GM19324 (cell line): Measurements from ENCODE around the gene TBC1D2B.
A peak's percentile ranks its signal among the peaks of the same experiment; 100 is the strongest.
"Not testable (repeated sequence)": the region's sequence is repeated elsewhere in the genome, so short reads cannot be mapped to it uniquely, and the experiment has no call there.

ENCODE experiments used
- ATAC-seq: cut with Tn5 transposase; IDR thresholded peaks from one replicate; pipeline ENCODE4 v1.9.1; 2021; ENCODE audit warnings: mild to moderate bottlenecking, moderate library complexity; ENCODE audit not compliant: unreplicated experiment, low FRiP score

Gene TBC1D2B

DNA sequence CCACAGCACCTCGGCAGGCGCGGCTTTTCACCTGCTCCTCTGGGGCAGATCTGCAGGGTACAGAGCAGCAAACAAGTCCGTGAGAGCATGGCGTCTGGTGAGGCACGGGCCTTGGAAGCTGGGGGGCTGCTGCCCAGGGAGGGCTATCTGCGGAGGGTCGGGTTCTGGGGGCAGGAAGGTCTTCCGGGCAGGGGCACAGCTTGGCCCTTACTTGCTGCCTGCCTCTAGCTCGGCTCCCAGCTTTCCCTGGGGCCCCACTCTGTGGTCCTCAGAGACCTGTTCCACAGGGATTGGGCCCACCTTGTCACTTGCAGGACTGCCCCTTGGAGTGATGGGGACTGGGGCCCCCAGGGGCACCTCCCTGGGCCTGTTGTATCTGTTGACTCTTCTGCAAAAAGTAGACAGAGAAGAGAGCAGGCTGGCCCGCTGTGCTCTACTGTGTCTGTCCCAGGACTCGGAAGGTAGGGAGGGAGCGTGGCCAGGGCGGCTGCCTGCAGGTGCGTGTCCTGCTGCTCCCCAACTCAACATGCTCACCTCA is 84.1 kb downstream of the TBC1D2B start:
- peak; percentile 23 for ATAC-seq

DNA sequence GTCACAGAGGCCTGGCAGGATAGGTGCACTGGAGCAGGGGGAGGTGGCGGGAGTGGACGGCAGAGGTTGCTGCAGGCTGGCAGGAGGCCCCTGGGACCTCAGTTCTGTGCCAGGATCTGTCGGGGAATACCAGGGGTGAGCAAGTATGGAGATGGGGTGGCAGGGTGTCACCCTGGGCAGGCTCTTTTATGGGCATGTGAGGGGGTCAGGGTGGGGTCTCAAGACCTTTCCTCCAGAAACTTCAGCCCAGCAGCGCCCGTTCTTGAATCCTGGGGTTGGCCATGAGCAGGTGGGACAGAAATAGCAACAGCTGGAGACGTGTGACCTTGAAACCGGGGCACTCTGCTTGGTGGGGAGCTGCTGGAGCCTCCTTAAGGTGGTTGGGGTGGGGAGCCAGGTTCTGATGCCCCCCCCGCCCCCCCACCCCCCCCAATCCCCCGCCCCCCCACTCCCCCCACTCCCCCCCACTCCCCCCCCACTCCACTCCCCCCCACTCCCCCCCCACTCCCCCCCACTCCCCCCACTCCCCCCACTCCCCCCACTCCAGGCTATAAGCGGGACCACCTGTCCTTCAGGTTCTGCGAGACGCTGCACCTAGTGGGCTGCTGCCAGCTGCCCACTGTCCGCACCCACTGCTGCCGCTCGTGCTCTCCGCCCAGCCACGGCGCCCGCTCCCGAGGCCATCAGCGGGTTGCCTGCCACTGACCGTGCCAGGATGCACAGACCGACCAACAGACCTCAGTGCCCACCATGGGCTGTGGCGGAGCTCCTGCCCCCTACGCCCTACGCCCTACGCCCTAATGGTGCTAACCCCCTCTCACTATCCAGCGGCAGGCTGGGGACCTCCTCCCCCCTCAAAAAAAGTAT is 84.9 kb downstream of the TBC1D2B start:
- ATAC-seq: no peak

DNA sequence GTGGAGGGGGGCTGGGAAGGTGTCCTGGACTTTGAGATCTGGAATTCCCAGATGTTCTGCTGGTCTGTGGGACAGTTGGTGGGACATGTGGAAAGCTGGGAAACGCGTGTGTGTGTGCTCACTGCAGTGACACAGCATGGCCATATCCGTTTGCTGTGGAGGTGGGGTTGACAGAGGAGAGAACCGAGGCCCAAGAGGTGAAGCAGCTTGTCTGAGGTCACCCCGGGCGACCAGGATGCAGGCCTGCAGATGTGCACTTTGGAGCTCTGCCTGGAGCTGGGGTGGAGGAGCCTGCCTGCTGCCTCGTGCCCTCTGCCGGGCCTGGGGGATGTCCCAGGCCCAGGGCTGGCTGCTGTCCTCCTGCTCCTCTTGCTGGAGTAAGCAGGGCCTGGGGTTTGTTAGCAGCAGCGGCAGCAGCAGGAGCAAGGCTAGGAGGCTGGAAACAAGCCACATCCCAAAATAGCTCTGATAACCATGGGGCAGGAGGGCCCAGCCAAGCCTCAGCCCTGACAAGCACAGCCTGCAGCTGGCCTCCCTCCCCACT is 85.8 kb downstream of the TBC1D2B start:
- ATAC-seq: not testable (repeated sequence)

DNA sequence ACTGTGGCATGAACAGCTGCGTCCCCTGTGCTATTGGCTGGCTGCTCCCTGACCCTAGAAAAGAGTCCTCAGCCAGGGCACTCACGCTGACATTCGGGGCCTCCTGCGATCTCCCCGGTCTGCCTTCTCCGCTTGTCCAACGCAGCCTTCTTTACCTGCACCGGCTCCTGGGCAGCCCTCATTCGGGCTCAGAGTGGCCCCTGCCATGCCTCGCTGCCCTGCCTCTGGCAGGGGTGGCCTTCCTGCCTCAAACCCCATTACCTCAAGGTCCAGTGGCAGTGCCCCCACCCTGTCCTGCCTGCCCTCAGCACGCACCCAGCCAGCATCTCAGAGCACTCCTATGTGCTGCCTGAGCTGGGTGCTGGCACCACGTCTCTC is 86.5 kb downstream of the TBC1D2B start:
- ATAC-seq: no peak

DNA sequence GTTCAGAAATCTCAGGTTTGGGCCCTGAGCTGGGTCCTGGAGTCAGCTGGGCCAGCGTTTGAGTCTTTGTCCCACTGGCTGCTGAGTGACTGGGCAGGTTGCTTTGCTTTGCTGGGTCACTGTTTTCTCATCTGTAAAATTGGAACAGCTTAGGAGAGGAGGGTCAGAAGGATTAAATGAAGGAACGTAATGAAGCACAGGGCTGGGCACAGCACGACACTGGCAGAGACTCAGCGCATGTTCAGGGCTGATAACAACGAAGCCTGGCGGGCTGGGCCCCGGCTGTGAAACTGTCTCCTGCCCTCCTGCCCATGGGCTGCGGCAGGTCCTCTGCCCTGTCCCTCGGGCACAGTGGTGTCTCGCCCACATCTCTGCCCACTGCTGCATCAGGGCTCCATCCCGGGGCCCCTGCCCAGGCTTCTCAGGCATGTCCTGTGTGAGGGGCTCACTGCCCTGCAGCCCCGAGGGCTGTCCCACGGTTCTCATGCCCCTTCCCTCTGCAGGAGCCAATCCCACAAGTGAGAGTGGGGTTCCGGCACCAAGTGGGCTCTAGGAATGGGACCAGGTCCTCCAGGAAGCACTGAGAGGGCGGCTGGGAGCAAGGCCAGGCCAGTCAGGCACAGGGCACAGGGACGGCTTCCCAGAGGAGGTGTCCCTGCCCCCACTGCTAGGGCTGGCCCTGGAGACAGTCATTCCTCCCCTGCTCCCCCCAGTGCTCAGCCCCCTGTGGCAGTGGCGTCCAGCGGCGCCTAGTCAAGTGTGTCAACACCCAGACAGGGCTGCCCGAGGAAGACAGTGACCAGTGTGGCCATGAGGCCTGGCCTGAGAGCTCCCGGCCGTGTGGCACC is 88.0 kb downstream of the TBC1D2B start:
- no peak for ATAC-seq

DNA sequence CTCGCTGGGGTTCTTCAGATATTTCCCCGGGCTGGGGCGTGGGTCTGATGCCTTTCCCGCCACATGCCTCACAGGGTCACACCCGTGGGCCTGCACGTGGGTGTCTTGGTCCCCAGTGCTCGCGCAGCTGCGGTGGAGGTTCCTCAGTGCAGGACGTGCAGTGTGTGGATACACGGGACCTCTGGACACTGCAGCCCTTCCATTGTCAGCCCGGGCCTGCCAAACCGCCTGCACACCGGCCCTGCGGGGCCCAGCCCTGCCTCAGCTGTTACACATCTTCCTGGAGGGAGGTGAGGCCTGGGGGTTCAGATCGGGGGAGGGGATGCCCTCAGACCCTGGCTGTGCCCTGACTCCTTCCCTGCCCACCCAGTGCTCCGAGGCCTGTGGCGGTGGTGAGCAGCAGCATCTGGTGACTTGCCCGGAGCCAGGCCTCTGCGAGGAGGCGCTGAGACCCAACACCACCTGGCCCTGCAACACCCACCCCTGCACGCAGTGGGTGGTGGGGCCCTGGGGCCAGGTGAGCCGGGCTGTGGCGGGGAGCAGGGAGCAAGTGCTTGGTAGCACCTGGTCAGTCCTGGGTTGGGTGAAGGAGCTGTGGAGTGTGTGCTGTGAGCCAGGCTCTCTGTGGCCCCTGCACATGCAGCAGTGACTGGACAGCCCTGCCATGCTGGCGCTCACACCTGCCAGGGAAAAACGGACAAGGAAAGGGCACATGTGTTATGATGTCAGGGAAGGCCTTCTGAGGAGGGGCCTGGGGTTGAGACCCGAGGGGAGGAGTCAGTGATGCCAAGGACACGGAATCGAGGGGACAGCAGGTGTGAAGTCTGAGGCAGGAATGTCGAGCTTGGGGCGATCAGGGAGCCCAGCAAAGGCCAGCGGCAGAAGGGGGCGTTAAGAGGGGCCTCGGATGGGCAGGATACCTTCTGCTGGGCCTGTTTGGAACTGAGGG is 88.9 kb downstream of the TBC1D2B start:
- ATAC-seq: no peak

DNA sequence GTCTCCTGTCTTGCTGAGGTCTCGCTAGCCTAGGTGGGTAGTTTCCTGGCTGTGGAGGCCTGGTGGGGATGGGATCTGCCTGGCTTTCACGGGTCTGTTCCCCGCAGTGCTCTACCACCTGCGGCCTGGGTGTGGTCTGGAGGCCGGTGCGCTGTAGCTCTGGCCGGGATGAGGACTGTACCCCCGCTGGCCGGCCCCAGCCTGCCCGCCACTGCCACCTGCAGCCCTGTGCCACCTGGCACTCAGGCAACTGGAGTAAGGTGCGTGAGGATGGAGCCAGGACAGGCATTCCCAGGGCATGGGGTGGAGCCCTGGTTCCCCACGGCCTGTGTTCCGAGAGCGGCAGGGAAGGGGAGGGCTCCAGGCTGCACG is 89.8 kb downstream of the TBC1D2B start:
- not testable (repeated sequence) for ATAC-seq

DNA sequence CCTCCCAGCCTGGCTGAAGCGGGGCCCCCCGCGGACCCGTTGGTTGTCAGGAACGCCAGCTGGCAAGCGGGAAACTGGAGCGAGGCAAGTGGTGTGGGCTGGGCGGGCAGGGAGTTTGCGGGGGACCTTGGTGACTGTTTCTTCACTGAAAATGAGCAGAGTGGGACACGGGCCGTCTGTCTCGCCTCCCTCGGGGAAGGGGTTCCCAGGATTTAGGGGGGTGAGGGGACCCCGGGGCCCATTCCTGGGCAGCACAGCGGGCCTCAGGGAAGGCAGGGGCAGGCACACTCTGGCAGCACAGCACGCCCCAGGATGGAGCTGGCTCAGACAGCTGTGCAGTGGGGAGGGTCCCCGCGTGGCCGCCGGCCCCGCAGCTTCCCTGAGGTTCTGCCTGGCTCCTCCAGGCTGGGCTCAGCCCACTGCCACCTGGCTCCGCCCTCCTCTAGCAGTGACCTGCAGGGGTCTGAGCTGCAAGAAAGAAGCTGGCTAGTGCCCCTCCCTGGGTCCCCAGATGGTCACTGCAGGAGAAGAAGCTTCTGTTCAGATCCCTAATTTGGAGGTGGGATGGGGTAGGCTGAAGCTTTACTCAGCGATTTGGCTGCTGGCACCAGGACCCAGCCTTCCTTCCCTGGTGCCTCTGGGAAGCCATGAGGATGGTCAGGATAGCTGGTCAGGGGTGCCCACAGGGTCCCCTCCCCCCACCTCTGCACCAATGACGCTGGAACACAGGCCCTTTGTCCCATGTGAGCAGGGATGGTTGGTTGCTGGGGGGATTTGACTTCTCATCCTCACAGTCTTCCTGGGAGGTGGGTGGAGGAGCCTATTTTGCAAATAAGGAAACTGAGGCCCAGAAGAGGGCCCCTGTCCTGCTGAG is 90.4 kb downstream of the TBC1D2B start:
- ATAC-seq: no peak

DNA sequence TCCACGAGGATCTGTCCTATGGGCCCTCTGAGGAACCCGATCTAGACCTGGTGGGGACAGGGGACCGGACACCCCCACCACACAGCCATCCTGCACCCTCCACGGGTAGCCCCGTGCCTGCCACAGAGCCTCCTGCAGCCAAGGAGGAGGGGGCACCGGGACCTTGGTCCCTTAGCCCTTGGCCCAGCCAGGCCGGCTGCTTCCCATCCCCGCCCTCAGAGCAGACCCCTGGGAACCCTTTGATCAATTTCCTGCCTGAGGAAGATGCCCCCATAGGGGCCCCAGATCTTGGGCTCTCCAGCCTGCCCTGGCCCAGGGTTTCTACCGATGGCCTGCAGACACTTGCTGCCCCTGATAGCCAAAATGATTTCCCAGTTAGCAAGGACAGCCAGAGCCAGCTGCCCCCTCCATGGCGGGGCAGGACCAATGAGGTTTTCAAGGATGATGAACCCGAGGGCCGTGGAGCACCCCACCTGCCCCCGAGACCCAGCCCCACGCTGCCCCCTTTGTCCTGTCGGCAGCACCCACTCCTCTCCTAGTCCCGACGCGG is 91.5 kb downstream of the TBC1D2B start:
- ATAC-seq: no peak

DNA sequence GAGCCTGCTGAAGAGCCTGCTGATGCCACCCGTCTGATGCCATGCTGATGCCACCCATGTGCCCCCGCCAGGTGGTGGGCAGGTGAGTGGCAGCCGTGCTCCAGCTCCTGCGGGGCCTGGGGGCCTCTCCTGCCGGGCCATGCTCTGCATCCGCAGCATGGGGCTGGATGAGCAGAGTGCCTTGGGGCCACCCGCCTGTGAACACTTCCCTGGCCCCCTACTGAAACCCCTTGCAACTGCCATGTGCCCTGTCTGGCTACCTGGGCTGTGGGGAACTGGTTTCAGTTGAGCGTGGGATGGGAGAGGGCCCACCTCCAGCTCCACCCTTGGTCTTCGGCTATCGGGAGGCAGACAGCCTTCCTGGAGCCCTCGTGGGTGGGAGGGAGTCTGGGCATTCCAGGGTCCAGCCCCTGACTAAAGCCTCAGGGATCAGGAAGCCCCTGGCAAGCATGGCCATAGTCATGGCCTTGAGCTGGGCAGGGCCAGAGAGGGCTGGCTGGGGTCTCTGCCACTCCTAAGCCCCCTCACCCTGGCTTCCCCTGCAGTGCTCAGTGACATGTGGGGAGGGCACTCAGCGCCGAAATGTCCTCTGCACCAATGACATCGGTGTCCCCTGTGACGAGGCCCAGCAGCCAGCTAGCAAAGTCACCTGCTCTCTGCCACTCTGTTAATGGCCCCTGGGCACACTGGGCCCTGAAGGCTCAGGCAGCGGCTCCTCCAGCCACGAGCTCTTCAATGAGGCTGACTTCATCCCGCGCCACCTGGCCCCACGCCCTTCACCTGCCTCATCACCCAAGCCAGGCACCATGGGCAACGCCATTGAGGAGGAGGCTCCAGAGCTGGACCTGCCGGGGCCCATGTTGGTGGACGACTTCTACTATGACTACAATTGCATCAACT is 92.2 kb downstream of the TBC1D2B start:
- ATAC-seq: no peak

DNA sequence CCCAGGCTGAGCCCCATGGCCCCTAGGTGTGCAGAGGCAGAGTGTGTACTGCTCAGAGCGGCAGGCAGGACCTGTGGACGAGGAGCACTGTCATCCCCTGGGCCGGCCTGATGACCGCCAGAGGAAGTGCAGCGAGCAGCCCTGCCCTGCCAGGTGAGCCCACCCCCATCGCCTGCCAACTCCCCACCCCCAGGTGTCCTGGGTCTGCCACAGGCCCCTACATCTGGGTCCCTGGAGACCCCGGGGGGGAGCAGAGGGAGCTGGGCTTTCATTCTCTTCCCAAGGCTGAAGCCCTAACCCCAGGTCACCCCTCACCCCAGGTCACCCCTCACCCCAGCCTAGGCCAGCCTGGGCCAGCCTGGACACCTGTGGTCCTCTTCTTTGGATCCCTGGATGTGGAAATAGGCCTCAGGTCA is 93.1 kb downstream of the TBC1D2B start:
- ATAC-seq: no peak

DNA sequence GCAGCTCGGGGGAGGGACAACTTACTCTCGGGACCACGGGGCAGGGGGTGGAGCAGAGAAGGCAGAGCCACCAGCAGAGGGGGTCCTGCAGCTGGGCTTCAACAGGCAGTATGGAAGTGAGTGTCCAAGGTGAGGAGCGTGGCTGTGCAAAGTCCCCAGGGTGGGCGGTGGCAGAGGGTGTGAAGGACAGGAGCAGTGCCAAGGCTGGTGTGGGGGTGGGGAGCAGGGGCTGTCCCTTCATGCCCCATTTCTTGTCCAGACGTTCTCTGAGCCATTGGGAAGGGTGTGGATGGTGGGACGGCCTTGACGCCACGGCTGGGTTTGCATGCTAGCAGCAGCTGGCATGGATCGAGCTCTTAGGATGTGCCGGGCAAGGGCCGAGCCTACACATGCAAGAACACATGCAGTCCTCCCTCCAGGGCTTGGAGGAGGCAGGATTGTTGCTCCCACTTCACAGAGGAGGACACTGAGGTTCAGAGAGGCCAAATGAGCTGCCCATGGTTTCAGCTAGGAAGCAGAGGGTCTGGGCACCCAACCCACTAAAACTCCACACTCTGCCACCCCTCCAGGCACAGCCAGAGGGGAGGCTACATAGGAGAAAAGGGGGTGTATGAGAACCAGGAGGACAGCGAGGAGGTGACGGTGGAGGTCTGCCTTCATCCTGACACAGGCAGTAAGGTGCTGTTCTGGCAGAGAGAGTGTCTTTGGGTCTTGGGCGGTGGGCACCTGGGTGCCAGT is 93.6 kb downstream of the TBC1D2B start:
- no peak for ATAC-seq

DNA sequence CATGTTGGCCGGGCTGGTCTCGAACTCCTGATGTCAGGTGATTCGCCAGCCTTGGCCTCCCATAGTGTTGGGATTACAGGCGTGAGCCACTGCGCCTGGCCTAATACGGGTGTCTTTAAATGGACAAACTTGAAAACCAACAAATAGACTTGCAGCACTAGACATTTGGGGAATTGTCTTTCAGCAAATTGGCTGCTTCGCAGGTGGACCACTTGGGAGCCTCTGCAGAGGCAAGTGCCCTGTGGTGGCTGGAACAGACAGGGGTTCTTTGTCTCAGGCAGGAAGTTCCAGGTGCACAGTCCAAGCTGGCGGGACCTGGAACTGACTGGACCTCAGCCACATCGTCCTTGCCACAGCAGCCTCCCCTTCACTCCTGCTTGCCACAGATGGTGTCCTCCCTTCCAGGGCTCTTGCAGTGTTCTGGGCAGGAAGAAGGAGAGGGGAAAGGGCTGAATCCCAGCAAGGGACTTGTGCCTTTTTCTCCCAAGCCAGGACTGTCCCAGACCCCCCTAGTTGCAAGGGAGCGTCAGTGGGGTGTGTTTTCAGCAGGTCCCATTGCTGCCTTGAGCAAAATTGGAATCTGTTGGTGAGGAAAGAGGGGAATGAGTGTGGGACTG is 94.3 kb downstream of the TBC1D2B start:
- no peak for ATAC-seq

DNA sequence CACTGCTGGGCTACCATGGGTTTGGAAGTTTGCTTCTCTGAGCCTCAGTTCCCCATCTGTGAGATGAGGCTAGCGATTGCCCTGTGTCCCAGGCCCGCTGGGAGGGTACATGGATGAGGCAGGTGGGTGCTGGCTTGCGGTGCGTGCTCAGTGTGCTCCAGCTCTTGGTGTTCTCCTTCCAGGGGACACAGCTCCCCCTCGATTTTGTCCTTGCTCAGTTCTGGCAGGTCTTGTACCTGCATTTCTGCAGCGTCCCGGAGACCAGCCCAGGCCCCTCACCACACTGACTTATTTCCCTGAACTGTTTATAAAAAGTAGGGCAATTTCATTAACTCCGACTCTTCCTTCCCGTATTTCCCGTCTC is 95.4 kb downstream of the TBC1D2B start:
- ATAC-seq: no peak

DNA sequence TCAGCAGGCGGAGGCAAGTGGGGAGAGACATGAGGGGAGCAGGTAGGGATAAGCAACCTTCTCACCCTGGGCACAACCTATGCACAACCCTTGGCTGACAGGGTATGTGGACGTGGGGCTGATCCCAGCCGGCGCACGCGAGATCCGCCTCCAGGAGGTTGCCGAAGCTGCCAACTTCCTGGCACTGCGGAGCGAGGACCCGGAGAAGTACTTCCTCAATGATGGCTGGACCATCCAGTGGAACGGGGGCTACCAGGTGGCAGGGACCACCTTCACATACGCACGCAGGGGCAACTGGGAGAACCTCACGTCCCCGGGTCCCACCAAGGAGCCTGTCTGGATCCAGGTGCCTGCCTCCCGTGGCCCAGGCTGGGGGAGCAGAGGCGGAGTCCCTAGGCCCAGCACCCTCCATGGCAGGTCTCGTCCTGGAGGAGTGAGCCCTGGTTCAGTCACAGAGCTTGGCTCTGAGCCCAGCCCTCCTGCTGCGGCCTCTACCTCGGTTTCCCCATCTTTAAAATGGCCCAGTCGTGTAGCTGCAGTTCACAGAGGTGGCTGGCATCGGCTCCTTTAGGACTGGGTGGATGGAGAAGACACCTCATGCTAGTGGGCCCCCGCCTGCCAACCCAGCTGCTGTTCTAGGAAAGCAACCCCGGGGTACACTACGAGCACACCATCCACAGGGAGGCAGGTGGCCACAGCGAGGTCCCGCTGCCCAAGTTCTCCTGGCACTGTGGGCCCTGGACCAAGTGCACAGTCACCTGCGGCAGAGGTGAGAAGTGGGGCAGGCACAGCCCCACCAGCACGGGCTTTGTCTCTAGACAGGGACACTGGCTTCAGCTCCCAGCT is 96.0 kb downstream of the TBC1D2B start:
- ATAC-seq: no peak

DNA sequence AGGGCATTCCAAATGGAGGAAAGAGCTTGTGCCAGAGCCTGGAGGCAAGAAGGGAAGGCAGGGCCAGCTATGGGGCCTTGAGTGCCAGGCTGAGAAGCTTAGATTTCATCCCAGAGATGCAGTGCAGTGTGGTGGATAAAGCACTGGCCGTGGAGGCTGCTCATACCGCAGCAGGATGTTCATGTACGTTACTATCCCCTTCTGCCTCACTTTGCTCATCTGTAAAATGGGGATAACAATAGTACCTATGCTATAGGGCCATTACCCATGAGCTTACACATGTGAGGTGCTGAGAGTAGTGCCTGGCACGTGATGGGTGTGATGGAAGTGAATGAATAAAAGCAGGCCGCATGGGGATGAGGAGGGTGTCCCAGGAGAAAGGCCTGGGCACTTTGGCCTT is 96.8 kb downstream of the TBC1D2B start:
- not testable (repeated sequence) for ATAC-seq
